Natural killer cell (primary cell): Measurements from ENCODE around the gene ZNF133. TPM values are rescaled to one million over a fixed set of nuclear protein-coding genes. Genes with fewer than 3 reads are reported as not detected.
A peak's percentile ranks its signal among the peaks of the same experiment; 100 is the strongest.
"Not testable (repeated sequence)": the region's sequence is repeated elsewhere in the genome, so short reads cannot be mapped to it uniquely, and the experiment has no call there.

Experiments
- ATAC-seq, 3 donors: fragments of 150-1000 bp in 2 of 3; fragments of 200-7000 bp in 1 of 3; cut with Tn5 transposase; 1 replicate in 1 of 3; 2 replicates in 2 of 3; pipeline ENCODE4 v1.10.0; 2021; ENCODE audit warnings: mild to moderate bottlenecking in 2 of 3, moderate library complexity in 2 of 3
- DNase-seq, 2 donors: peaks; one replicate each; pipeline versions ENCODE4 v3.0.0 to v3.0.0-alpha.2; 2013 to 2021; ENCODE audit warnings: mixed read lengths in 1 of 2
- H3K27ac ChIP-seq: one replicate; pipeline ENCODE4 v1.5.1; 2013; ENCODE audit warnings: mild to moderate bottlenecking, low read length
- H3K27me3 ChIP-seq: one replicate; pipeline ENCODE4 v1.6.1; 2013; ENCODE audit warnings: low read length; ENCODE audit not compliant: control insufficient read depth, insufficient read depth
- H3K36me3 ChIP-seq: one replicate; pipeline ENCODE4 v1.6.1; 2013; ENCODE audit warnings: low read length; ENCODE audit not compliant: control insufficient read depth, insufficient read depth
- H3K4me1 ChIP-seq: one replicate; pipeline ENCODE4 v1.6.1; 2013; ENCODE audit warnings: low read length; ENCODE audit not compliant: control insufficient read depth, insufficient read depth
- H3K4me3 ChIP-seq: one replicate; pipeline ENCODE4 v1.5.1; 2013; ENCODE audit warnings: low read length
- H3K9me3 ChIP-seq: one replicate; pipeline ENCODE4 v1.6.1; 2013; ENCODE audit warnings: low read length; ENCODE audit not compliant: control insufficient read depth, insufficient read depth
- H3K27ac Mint-ChIP-seq, 2 donors: one replicate each; pipeline ENCODE4 v1.8.0; 2022; ENCODE audit warnings: mild to moderate bottlenecking in 2 of 2, mixed read lengths in 2 of 2, moderate library complexity in 1 of 2
- H3K27me3 Mint-ChIP-seq, 2 donors: one replicate each; pipeline ENCODE4 v1.8.0; 2022; ENCODE audit warnings: low read depth in 2 of 2, mixed read lengths in 2 of 2
- H3K36me3 Mint-ChIP-seq: one replicate; pipeline ENCODE4 v1.8.0; 2022; ENCODE audit warnings: mixed read lengths
- H3K4me1 Mint-ChIP-seq, 2 donors: one replicate each; pipeline ENCODE4 v1.8.0; 2022; ENCODE audit warnings: mixed read lengths in 2 of 2
- H3K4me3 Mint-ChIP-seq: one replicate; pipeline ENCODE4 v1.8.0; 2022; ENCODE audit warnings: mild to moderate bottlenecking, moderate library complexity, mixed read lengths
- H3K9me3 Mint-ChIP-seq, 2 donors: one replicate each; pipeline ENCODE4 v1.8.0; 2022; ENCODE audit warnings: mixed read lengths in 2 of 2
- WGBS: methylation state at CpG from one replicate; pipeline ENCODE4 v1.1.7; 2013; ENCODE audit warnings: missing lambda C conversion rate; ENCODE audit not compliant: insufficient coverage; 5-methylcytosine and 5-hydroxymethylcytosine counted together
- intact Hi-C: fragments of 100-400 bp; cut with micrococcal nuclease; formaldehyde crosslinking; loops from one replicate; pipeline ENCODE4 v1.14.2; 2022
- total RNA-seq, 4 donors: library from RNA; stranded (reverse); fragments of 120-200 nt in 1 of 4; gene quantifications; one replicate each; pipeline versions ENCODE4 v1.2.3 to v1.2.4, GENCODE V29; 2013 to 2022
- TF ChIP-seq, protein P1 (sequence below): fragments of 200-600 bp; IDR thresholded peaks from one replicate; pipeline ENCODE4 v1.8.0; 2022; ENCODE audit warnings: antibody characterized with exemption

The ZNF133 gene
- 1 to 10 TPM; 5.2 to 9.6 (median 9.3) TPM for total RNA-seq
- 13.5 TPM for total RNA-seq (2013)

DNA sequence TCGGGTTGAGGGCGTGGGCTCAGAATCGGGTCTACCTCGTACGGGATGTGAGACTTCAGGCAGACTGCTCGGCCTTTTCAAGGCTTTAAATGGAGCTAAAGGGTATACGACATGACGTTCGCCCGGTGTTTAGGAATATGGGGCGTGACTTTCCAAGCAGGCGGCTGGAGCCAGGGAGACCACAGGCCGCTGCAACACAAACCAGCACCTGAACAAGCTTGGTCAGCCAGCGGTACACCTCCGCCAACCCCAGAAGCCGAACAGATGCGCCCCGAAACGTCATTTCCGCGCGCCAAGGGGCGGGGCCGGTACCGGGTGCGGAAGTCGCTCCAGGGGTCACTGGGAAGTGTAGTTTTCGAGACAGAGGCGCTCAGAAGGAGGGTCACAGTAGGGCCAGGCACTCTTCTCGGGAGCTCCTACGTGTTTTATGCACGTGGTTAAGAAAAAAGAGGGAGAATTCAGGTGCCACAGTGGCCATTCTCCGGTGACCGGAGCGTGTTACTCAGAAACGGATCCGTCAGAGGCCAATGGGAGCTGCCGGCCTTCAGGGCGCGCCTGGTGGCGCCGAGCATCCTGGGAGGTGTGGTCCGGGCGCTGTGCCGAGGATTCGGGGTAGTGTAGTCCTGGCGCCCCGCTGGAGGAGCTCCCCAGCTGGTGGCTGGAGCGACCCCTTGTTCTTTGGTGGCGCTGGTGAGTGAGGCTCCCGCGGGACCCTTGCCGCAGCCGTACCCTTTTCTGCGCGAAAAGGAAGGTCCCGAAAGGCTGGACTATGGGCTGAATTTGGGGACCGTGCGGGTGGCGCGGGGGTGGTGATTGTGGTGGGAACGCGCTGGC is at the start of gene ZNF133:
TSS of gene ZNF133 (plus strand) at position 613 of the 834 bp plus-strand sequence. CDS start 17,160 bp downstream, outside the sequence.
- peaks cover 32% of the 10 kb centered on the region for H3K36me3 Mint-ChIP-seq
- TF ChIP-seq, protein P1, sequence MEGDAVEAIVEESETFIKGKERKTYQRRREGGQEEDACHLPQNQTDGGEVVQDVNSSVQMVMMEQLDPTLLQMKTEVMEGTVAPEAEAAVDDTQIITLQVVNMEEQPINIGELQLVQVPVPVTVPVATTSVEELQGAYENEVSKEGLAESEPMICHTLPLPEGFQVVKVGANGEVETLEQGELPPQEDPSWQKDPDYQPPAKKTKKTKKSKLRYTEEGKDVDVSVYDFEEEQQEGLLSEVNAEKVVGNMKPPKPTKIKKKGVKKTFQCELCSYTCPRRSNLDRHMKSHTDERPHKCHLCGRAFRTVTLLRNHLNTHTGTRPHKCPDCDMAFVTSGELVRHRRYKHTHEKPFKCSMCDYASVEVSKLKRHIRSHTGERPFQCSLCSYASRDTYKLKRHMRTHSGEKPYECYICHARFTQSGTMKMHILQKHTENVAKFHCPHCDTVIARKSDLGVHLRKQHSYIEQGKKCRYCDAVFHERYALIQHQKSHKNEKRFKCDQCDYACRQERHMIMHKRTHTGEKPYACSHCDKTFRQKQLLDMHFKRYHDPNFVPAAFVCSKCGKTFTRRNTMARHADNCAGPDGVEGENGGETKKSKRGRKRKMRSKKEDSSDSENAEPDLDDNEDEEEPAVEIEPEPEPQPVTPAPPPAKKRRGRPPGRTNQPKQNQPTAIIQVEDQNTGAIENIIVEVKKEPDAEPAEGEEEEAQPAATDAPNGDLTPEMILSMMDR, result no peak
- Histone ChIP-seq H3K27me3 (peaks cover 4% of the 10 kb centered on the region), H3K36me3 (peaks cover 3% of the 10 kb centered on the region), H3K27ac (peak within 1 kb of the TSS; percentile 100), H3K4me1 (peaks cover 15% of the 10 kb centered on the region), H3K9me3 (no peaks in the 10 kb centered on the region), H3K4me3 (peak within 1 kb of the TSS; percentile 100)
- peak; percentile 93 to 97 (median 95) for ATAC-seq
- H3K27me3 Mint-ChIP-seq, result peaks cover 26 to 35% of the 10 kb centered on the region in 2 donors
- peaks cover 4 to 7% of the 10 kb centered on the region in 2 donors for H3K9me3 Mint-ChIP-seq
- peak; percentile 97 to 99 for DNase-seq
- peak within 1 kb of the TSS; percentile 97 for H3K27ac Mint-ChIP-seq
- intact Hi-C loops, result loop anchor here (2.0 to 10.0 kb wide), 2 partner anchors 319 to 1767 kb away; partner anchors contain the start of genes CFAP61, CRNKL1, MGME1 and SNX5
- H3K4me1 Mint-ChIP-seq, result peaks cover 28 to 37% of the 10 kb centered on the region in 2 donors
- H3K4me3 Mint-ChIP-seq, result peak within 1 kb of the TSS; percentile 98
- WGBS, result under 1% methylated on average over 63 of the region's 63 CpGs

DNA sequence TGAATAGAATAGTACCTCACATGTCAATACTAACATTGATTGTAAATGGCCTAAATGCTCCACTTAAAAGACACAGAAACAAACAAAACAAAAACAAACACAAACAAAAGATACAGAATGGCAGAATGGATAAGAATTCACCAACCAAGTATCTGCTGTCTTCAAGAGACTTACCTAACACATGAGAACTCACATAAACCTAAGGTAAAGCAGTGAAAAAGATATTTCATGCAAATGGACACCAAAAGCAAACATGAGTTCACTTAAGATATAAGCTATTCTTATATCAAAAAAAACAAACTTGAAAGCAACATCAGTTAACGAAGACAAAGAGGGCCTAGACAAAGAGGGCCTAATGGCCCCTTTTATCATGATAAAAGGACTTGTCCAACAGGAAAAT is 47.3 kb upstream of the ZNF133 start:
- WGBS, result 83% methylated on average over 1 of the region's 1 CpG

DNA sequence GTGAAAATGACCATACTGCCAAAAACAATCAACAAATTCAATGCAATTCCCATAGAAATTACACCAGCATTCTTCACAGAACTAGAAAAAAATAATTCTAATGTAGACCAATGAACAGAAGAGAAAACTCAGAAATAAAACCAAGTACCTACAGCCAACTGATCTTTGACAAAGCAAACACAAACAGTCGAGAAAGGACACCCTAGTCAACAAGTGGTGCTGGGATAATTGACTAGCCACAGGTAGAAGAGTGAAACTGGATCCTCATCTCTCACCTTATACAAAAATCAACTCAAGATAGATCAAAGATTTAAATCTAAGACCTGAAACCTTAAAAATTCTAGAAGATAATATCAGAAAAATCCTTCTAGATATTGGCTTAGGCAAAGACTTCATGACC is 44.5 kb upstream of the ZNF133 start:
- H3K27me3 ChIP-seq, result no peaks in the 10 kb centered on the region
- ATAC-seq (no peak), DNase-seq (no peak)
- no peak overlapping the region for H3K27ac ChIP-seq
- Mint-ChIP-seq H3K4me1 (no peaks in the 10 kb centered on the region), H3K36me3 (peaks cover 6% of the 10 kb centered on the region), H3K27me3 (peaks cover 26 to 63% of the 10 kb centered on the region in 2 donors), H3K9me3 (peaks cover 0 to 2% of the 10 kb centered on the region in 2 donors), H3K4me3 (no peak overlapping the region), H3K27ac (no peak overlapping the region)
- no peaks in the 10 kb centered on the region for H3K4me1 ChIP-seq
- intact Hi-C loops, result no loop called here
- no peaks in the 10 kb centered on the region for H3K36me3 ChIP-seq
- H3K9me3 ChIP-seq, result no peaks in the 10 kb centered on the region
- TF ChIP-seq, protein P1, result no peak
- H3K4me3 ChIP-seq, result no peak overlapping the region
- 67% methylated on average over 1 of the region's 1 CpG for WGBS

More for the DNA sequence above, 47.3 kb upstream of the ZNF133 start:
- Mint-ChIP-seq H3K4me1 (no peaks in the 10 kb centered on the region), H3K4me3 (no peak overlapping the region), H3K9me3 (peaks cover 0 to 2% of the 10 kb centered on the region in 2 donors), H3K27me3 (peaks cover 26 to 58% of the 10 kb centered on the region in 2 donors), H3K36me3 (peaks cover 6% of the 10 kb centered on the region), H3K27ac (no peak overlapping the region)
- H3K36me3 ChIP-seq, result no peaks in the 10 kb centered on the region
- intact Hi-C loops, result no loop called here
- no peaks in the 10 kb centered on the region for H3K9me3 ChIP-seq
- no peak overlapping the region for H3K27ac ChIP-seq
- H3K27me3 ChIP-seq, result peaks cover 8% of the 10 kb centered on the region
- no peak overlapping the region for H3K4me3 ChIP-seq
- no peaks in the 10 kb centered on the region for H3K4me1 ChIP-seq
- no peak for ATAC-seq
- TF ChIP-seq, protein P1, result no peak
- DNase-seq, result no peak

DNA sequence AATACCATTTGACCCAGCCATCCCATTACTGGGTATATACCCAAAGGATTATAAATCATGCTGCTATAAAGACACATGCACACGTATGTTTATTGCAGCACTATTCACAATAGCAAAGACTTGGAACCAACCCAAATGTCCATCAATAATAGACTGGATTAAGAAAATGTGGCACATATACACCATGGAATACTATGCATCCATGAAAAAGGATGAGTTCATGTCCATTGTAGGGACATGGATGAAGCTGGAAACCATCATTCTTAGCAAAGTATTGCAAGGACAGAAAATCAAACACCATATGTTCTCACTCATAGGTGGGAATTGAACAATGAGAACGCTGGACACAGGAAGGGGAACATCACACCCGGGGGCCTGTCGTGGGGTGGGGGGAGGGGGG is 39.8 kb upstream of the ZNF133 start:
- H3K9me3 Mint-ChIP-seq, H3K27ac Mint-ChIP-seq, H3K36me3 Mint-ChIP-seq, H3K4me1 Mint-ChIP-seq, ATAC-seq, H3K36me3 ChIP-seq, intact Hi-C loops, H3K27me3 ChIP-seq, H3K4me1 ChIP-seq, H3K27ac ChIP-seq, DNase-seq, H3K9me3 ChIP-seq, H3K4me3 ChIP-seq, H3K4me3 Mint-ChIP-seq: not testable (repeated sequence)
- 91% methylated on average over 3 of the region's 4 CpGs for WGBS
- H3K27me3 Mint-ChIP-seq, result peaks cover 9 to 25% of the 10 kb centered on the region in 2 donors
